ENCODE results near the gene CCNJL.
A peak's percentile ranks its signal among the peaks of the same experiment; 100 is the strongest.

The CCNJL gene

GRCh38 chr5:160289356-160289651 lies 23.1 kb downstream of the CCNJL start:
- no peak for DNase-seq

GRCh38 chr5:160287378-160288051 lies 24.8 kb downstream of the CCNJL start:
- DNase-seq: no peak

- no peak for DNase-seq
Measured at GRCh38 chr5:160286947-160287346, 25.4 kb downstream of the CCNJL start.

GRCh38 chr5:160285316-160285715 lies 27.0 kb downstream of the CCNJL start:
- no peak for DNase-seq

GRCh38 chr5:160284291-160284873 lies 28.0 kb downstream of the CCNJL start:
- DNase-seq: no peak

- no peak for DNase-seq
Measured at GRCh38 chr5:160281275-160281674, 31.1 kb downstream of the CCNJL start.

GRCh38 chr5:160280384-160281095 lies 31.8 kb downstream of the CCNJL start:
- DNase-seq: no peak

GRCh38 chr5:160278343-160278742 lies 34.0 kb downstream of the CCNJL start:
- no peak for DNase-seq

GRCh38 chr5:160274483-160274931 lies 37.9 kb downstream of the CCNJL start:
- no peak for DNase-seq

GRCh38 chr5:160272889-160273288 lies 39.5 kb downstream of the CCNJL start:
- DNase-seq: peak; percentile 27

- DNase-seq: no peak
Measured at GRCh38 chr5:160272264-160272663, 40.1 kb downstream of the CCNJL start.

- DNase-seq: no peak
Measured at GRCh38 chr5:160271836-160272235, 40.5 kb downstream of the CCNJL start.

GRCh38 chr5:160271396-160271795 lies 41.0 kb downstream of the CCNJL start:
- peak; percentile 36 for DNase-seq

GRCh38 chr5:160270704-160271103 lies 41.7 kb downstream of the CCNJL start:
- no peak for DNase-seq

GRCh38 chr5:160269017-160269416 lies 43.3 kb downstream of the CCNJL start:
- DNase-seq: peak; percentile 43

- DNase-seq: no peak
Measured at GRCh38 chr5:160268121-160268520, 44.2 kb downstream of the CCNJL start.

GRCh38 chr5:160266752-160267345 lies 45.5 kb downstream of the CCNJL start:
- no peak for DNase-seq

GRCh38 chr5:160266044-160266443 lies 46.3 kb downstream of the CCNJL start:
- DNase-seq: no peak

- DNase-seq: no peak
Measured at GRCh38 chr5:160263326-160263855, 49.0 kb downstream of the CCNJL start.

GRCh38 chr5:160262151-160263074 lies 50.0 kb downstream of the CCNJL start:
- DNase-seq: no peak

- no peak for DNase-seq
Measured at GRCh38 chr5:160260881-160261815, 51.2 kb downstream of the CCNJL start.
